C4-2B (cell line): Measurements from ENCODE around the gene NANS.

Source experiments
- ZFX ChIP-seq: fragments of 450-650 bp; IDR thresholded peaks from 2 replicates; pipeline ENCODE4 v1.6.1; 2017
- TF ChIP-seq, protein P1 (sequence below): fragments of 450-650 bp; conservative IDR thresholded peaks from 2 replicates; pipeline ENCODE4 v1.5.1; 2017; ENCODE audit warnings: mild to moderate bottlenecking

DNA sequence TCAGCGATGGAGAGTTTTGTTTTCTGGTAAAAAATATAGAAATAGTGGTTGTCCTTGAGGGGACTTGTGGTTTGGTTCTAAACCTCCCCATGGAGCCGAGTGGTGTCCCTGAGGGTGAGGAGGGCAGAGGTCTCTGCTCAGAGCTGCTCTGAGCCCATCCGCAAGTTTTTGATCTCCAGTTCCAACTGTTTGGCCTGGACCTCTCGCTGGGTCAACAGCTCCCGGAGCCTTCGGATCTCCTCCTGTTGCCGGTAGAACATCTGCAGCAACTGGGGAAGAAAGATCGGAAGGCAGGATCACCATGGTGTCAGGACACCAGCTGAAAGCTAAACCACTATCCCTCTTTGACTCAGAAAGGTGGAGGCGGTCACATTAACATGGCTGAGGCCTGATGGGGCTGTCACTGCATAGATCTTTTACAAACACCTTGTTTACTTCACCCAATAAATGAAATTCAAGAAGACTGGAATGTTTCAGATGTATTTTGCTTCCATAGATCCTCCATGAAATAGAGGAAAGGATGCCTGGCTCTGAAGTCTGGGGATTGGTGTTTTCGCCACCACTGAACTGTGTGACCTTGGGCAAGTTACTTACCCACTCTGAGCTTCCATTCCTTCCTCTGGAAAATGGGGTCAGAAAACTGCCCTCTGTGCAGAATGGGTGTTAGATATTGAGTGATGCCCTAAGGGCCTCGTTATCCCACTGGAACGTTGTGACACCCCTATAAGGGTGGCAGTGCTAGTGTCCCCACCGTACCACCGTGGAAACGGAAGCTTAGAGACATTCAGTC is 68.3 kb downstream of the NANS start:
- TF ChIP-seq, protein P1, sequence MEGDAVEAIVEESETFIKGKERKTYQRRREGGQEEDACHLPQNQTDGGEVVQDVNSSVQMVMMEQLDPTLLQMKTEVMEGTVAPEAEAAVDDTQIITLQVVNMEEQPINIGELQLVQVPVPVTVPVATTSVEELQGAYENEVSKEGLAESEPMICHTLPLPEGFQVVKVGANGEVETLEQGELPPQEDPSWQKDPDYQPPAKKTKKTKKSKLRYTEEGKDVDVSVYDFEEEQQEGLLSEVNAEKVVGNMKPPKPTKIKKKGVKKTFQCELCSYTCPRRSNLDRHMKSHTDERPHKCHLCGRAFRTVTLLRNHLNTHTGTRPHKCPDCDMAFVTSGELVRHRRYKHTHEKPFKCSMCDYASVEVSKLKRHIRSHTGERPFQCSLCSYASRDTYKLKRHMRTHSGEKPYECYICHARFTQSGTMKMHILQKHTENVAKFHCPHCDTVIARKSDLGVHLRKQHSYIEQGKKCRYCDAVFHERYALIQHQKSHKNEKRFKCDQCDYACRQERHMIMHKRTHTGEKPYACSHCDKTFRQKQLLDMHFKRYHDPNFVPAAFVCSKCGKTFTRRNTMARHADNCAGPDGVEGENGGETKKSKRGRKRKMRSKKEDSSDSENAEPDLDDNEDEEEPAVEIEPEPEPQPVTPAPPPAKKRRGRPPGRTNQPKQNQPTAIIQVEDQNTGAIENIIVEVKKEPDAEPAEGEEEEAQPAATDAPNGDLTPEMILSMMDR, result no peak
- TF ChIP-seq ZFX, result no peak
